H1 (cell line): ENCODE data around the gene MUC2. TPM values are rescaled to one million over a fixed set of nuclear protein-coding genes. Genes with fewer than 3 reads are reported as not detected.

Experiments used
- CTCF ChIA-PET: fragments of 300-600 bp; sonication (Branson Sonifier 250); formaldehyde crosslinking; loops from one replicate; lab custom pipeline; 2021; ENCODE audit not compliant: partially characterized antibody; lab: Charles Lee
- POLR2A ChIA-PET: fragments of 300-600 bp; sonication (Branson Sonifier 250); formaldehyde crosslinking; loops from one replicate; lab custom pipeline; 2021; ENCODE audit warnings: inconsistent platforms; ENCODE audit not compliant: partially characterized antibody; lab: Charles Lee
- DNase-seq, 2 experiments: peaks; one replicate each; pipeline versions ENCODE4 v3.0.0 to v3.0.0-alpha.2; 2010 to 2022; ENCODE audit warnings: low spot score in 2 of 2, low read depth in 1 of 2, mixed read lengths in 1 of 2
- FAIRE-seq: peaks from 2 replicates; lab custom pipeline; 2011; peaks lifted over from hg19 to GRCh38; lab: Jason Lieb, UNC
- H2AFZ ChIP-seq: 2 replicates; pipeline ENCODE4 v1.8.1; 2012; ENCODE audit warnings: low read length, inconsistent platforms
- H2AK5ac ChIP-seq: 2 replicates; pipeline ENCODE4 v1.6.1; 2013; ENCODE audit warnings: low read depth, low read length
- H2BK120ac ChIP-seq: replicated peaks from 2 replicates; pipeline ENCODE3; 2013; ENCODE audit warnings: low read depth, low read length, inconsistent platforms
- H2BK12ac ChIP-seq: 2 replicates; pipeline ENCODE4 v1.6.1; 2013; ENCODE audit warnings: low read depth, low read length
- H2BK15ac ChIP-seq: 2 replicates; pipeline ENCODE4 v1.6.1; 2013; ENCODE audit warnings: low read length
- H2BK20ac ChIP-seq: 2 replicates; pipeline ENCODE4 v1.6.1; 2013; ENCODE audit warnings: low read length
- H2BK5ac ChIP-seq: 2 replicates; pipeline ENCODE4 v1.6.1; 2013; ENCODE audit warnings: low read depth, low read length
- H3K14ac ChIP-seq: 2 replicates; pipeline ENCODE4 v1.6.1; 2013; ENCODE audit warnings: inconsistent platforms; ENCODE audit not compliant: insufficient read length
- H3K18ac ChIP-seq: 2 replicates; pipeline ENCODE4 v1.6.1; 2013; ENCODE audit warnings: low read length; ENCODE audit errors: extremely low read depth
- H3K23ac ChIP-seq: 2 replicates; pipeline ENCODE4 v1.6.1; 2013; ENCODE audit warnings: inconsistent platforms; ENCODE audit not compliant: insufficient read length
- H3K23me2 ChIP-seq: 2 replicates; pipeline ENCODE4 v1.6.1; 2013; ENCODE audit warnings: low read depth, low read length
- H3K27ac ChIP-seq: 2 replicates; pipeline ENCODE4 v1.6.1; 2011; ENCODE audit warnings: low read depth, low read length, inconsistent platforms
- H3K27me3 ChIP-seq, 4 experiments: replicated peaks in 1 of 4; 1 replicate in 1 of 4; 2 replicates in 3 of 4; pipeline versions ENCODE4 v1.6.1 to v1.8.1; 2011 to 2013; ENCODE audit warnings: low read length in 3 of 4, mild to moderate bottlenecking in 3 of 4, inconsistent platforms in 2 of 4, mixed read lengths in 2 of 4, moderate library complexity in 1 of 4; ENCODE audit not compliant: control insufficient read depth in 3 of 4, insufficient read depth in 3 of 4; ENCODE audit errors: extremely low read depth in 1 of 4
- H3K36me3 ChIP-seq, 4 experiments: 2 replicates each; pipeline versions ENCODE4 v1.6.1 to v1.8.1; 2011 to 2013; ENCODE audit warnings: mild to moderate bottlenecking in 4 of 4, low read length in 3 of 4, moderate library complexity in 2 of 4, control low read depth in 1 of 4, inconsistent platforms in 1 of 4; ENCODE audit not compliant: insufficient read depth in 4 of 4, control insufficient read depth in 2 of 4
- H3K4ac ChIP-seq: replicated peaks from 2 replicates; pipeline ENCODE3; 2013; ENCODE audit warnings: low read length, low read depth, mixed read lengths, inconsistent platforms; ENCODE audit not compliant: insufficient read length
- H3K4me1 ChIP-seq, 4 experiments: replicated peaks in 1 of 4; 1 replicate in 1 of 4; 2 replicates in 3 of 4; pipeline versions ENCODE4 v1.6.1 to v1.8.1; 2011 to 2013; ENCODE audit warnings: low read length in 3 of 4, inconsistent platforms in 2 of 4, mixed read lengths in 1 of 4; ENCODE audit not compliant: insufficient read depth in 4 of 4, control insufficient read depth in 3 of 4
- H3K4me2 ChIP-seq, 2 experiments: 2 replicates each; pipeline versions ENCODE4 v1.6.1 to v1.8.1; 2011 to 2013; ENCODE audit warnings: low read depth in 2 of 2, low read length in 2 of 2, control low read depth in 1 of 2, inconsistent platforms in 1 of 2, mild to moderate bottlenecking in 1 of 2; ENCODE audit not compliant: insufficient read depth in 1 of 2
- H3K4me3 ChIP-seq, 4 experiments: fragments of 200-600, 300-600 bp in 1 of 4; sonication (generic), shearing (Covaris generic), sonication (Bioruptor Twin) in 1 of 4; 2 replicates each; pipeline versions ENCODE4 v1.5.1 to v1.8.1; 2011 to 2016; ENCODE audit warnings: low read length in 4 of 4, low read depth in 3 of 4, control low read depth in 2 of 4, inconsistent platforms in 2 of 4, mild to moderate bottlenecking in 2 of 4, mixed read lengths in 1 of 4, moderate library complexity in 1 of 4; ENCODE audit not compliant: insufficient read depth in 2 of 4; ENCODE audit errors: extremely low read depth in 1 of 4
- H3K56ac ChIP-seq: replicated peaks from 2 replicates; pipeline ENCODE3; 2013; ENCODE audit warnings: low read depth, mild to moderate bottlenecking, mixed read lengths, low read length, inconsistent platforms; ENCODE audit not compliant: insufficient read length
- H3K79me1 ChIP-seq: 2 replicates; pipeline ENCODE4 v1.6.1; 2013; ENCODE audit warnings: low read depth, low read length, control low read depth
- H3K79me2 ChIP-seq, 2 experiments: 2 replicates each; pipeline versions ENCODE4 v1.6.1 to v1.8.1; 2012 to 2013; ENCODE audit warnings: low read length in 2 of 2, mild to moderate bottlenecking in 2 of 2, inconsistent platforms in 1 of 2; ENCODE audit not compliant: insufficient read depth in 2 of 2, control insufficient read depth in 1 of 2
- H3K9ac ChIP-seq, 4 experiments: replicated peaks in 1 of 4; 1 replicate in 1 of 4; 2 replicates in 3 of 4; pipeline versions ENCODE4 v1.6.1 to v1.8.1; 2011 to 2013; ENCODE audit warnings: low read depth in 3 of 4, low read length in 3 of 4, control low read depth in 2 of 4, mild to moderate bottlenecking in 2 of 4, moderate library complexity in 2 of 4, inconsistent platforms in 1 of 4; ENCODE audit errors: extremely low read depth in 1 of 4
- H3K9me3 ChIP-seq, 2 experiments: 2 replicates each; pipeline versions ENCODE4 v1.6.1 to v1.8.1; 2012 to 2013; ENCODE audit warnings: mild to moderate bottlenecking in 2 of 2, moderate library complexity in 2 of 2, control low read depth in 1 of 2, inconsistent platforms in 1 of 2, low read depth in 1 of 2, low read length in 1 of 2, mixed read lengths in 1 of 2; ENCODE audit not compliant: insufficient read depth in 2 of 2
- H4K20me1 ChIP-seq, 2 experiments: replicated peaks in 1 of 2; 2 replicates each; pipeline versions ENCODE3 to v1.8.1; 2011 to 2013; ENCODE audit warnings: inconsistent platforms in 2 of 2, low read length in 2 of 2, mild to moderate bottlenecking in 1 of 2; ENCODE audit not compliant: insufficient read depth in 2 of 2, control insufficient read depth in 1 of 2
- H4K5ac ChIP-seq: 2 replicates; pipeline ENCODE4 v1.6.1; 2013; ENCODE audit warnings: low read length, low read depth, mixed read lengths, inconsistent platforms; ENCODE audit not compliant: insufficient read length
- H4K8ac ChIP-seq: 2 replicates; pipeline ENCODE4 v1.8.0; 2013; ENCODE audit warnings: mild to moderate bottlenecking, moderate library complexity, low read length, inconsistent platforms; ENCODE audit not compliant: insufficient read depth; ENCODE audit errors: extremely low read depth
- H4K91ac ChIP-seq: replicated peaks from 2 replicates; pipeline ENCODE3; 2013; ENCODE audit warnings: low read length, mixed read lengths, inconsistent platforms; ENCODE audit not compliant: insufficient read length
- CBX8 ChIP-seq: fragments of 300-800, 300-1000 bp; sonication (generic); IDR thresholded peaks from 2 replicates; pipeline ENCODE4 v1.7.1; 2016; ENCODE audit warnings: low read depth, low read length, borderline replicate concordance
- CREB1 ChIP-seq: IDR thresholded peaks from 2 replicates; pipeline ENCODE4 v1.6.1; 2012; ENCODE audit warnings: inconsistent platforms
- EGR1 ChIP-seq: IDR thresholded peaks from 2 replicates; pipeline ENCODE4 v1.6.1; 2011; ENCODE audit warnings: low read depth, low read length, borderline replicate concordance
- FOSL1 ChIP-seq: IDR thresholded peaks from 2 replicates; pipeline ENCODE4 v1.6.1; 2011; ENCODE audit warnings: mild to moderate bottlenecking, low read depth, low read length, moderate library complexity; ENCODE audit not compliant: insufficient read depth
- HDAC2 ChIP-seq, 2 experiments: fragments of 300-600 bp in 1 of 2; sonication (generic) in 1 of 2; IDR thresholded peaks; 2 replicates each; pipeline ENCODE4 v1.6.1; 2011 to 2012; ENCODE audit warnings: low read depth in 2 of 2, low read length in 2 of 2, mild to moderate bottlenecking in 2 of 2, moderate library complexity in 2 of 2, borderline replicate concordance in 1 of 2, inconsistent platforms in 1 of 2
- JUN ChIP-seq: IDR thresholded peaks from 2 replicates; pipeline ENCODE4 v1.6.1; 2011; ENCODE audit warnings: low read depth, mild to moderate bottlenecking, improper control_type of control experiment, low read length
- KDM5A ChIP-seq: fragments of 200-600 bp; IDR thresholded peaks from 2 replicates; pipeline ENCODE4 v1.7.1; 2012; ENCODE audit warnings: mild to moderate bottlenecking, low read length, inconsistent platforms, mixed read lengths
- PHF8 ChIP-seq: fragments of 200-600 bp; sonication (generic); conservative IDR thresholded peaks from 2 replicates; pipeline ENCODE4 v1.7.1; 2012; ENCODE audit warnings: low read depth, mild to moderate bottlenecking, inconsistent platforms, low read length, moderate library complexity
- POLR2AphosphoS5 ChIP-seq: IDR thresholded peaks from 2 replicates; pipeline ENCODE4 v1.6.1; 2011; ENCODE audit warnings: low read depth, low read length
- RBBP5 ChIP-seq: IDR thresholded peaks from 2 replicates; pipeline ENCODE4 v1.7.1; 2012; ENCODE audit warnings: low read depth, mild to moderate bottlenecking, inconsistent platforms, low read length, moderate library complexity, borderline replicate concordance
- TAF1 ChIP-seq: IDR thresholded peaks from 2 replicates; pipeline ENCODE4 v1.6.1; 2011; ENCODE audit warnings: mild to moderate bottlenecking, low read depth, low read length
- WGBS, 2 experiments: shearing (Covaris generic) in 1 of 2; methylation state at CpG; one replicate each; pipeline versions ENCODE4 v1.1.6 to v1.1.7; 2013 to 2015; ENCODE audit warnings: low lambda C conversion rate in 2 of 2, mixed read lengths in 2 of 2, inconsistent platforms in 1 of 2, low coverage in 1 of 2, missing lambda C conversion rate in 1 of 2; ENCODE audit not compliant: insufficient replicate concordance in 2 of 2, insufficient coverage in 1 of 2, insufficient read length in 1 of 2; ENCODE audit errors: extremely low coverage in 1 of 2, missing lambda C conversion rate in 1 of 2; 5-methylcytosine and 5-hydroxymethylcytosine counted together
- polyA plus RNA-seq, 7 experiments: library from polyadenylated mRNA; depleted of rRNA in 3 of 7; stranded (reverse) in 5 of 7; unstranded in 2 of 7; fragments of >200 nt in 5 of 7; fragments of 200-250 nt in 2 of 7; gene quantifications; 1 replicate in 5 of 7; 2 replicates in 1 of 7; 4 replicates in 1 of 7; pipeline versions ENCODE4 v1.2.1 to v1.2.3, GENCODE V29; 2011 to 2013; ENCODE audit warnings: missing spikeins in 2 of 7, mixed read lengths in 2 of 7
- total RNA-seq: library from RNA; stranded (reverse); fragmentation: NEBNext Ultra II Directional; extraction: Animal tissue kit (Norgen Biotek cat#: 25700); gene quantifications from 2 replicates; pipeline ENCODE4 v1.2.1, GENCODE V29; 2021
- TF ChIP-seq, protein P1 (sequence below): IDR thresholded peaks from 2 replicates; pipeline ENCODE4 v1.6.1; 2012; ENCODE audit warnings: inconsistent platforms

MUC2 gene
- total and polyA plus RNA-seq, 2 of the 8 experiments (the other 6 are each of a cell fraction or from before 2014, with no cell fraction given), result not detected

DNA sequence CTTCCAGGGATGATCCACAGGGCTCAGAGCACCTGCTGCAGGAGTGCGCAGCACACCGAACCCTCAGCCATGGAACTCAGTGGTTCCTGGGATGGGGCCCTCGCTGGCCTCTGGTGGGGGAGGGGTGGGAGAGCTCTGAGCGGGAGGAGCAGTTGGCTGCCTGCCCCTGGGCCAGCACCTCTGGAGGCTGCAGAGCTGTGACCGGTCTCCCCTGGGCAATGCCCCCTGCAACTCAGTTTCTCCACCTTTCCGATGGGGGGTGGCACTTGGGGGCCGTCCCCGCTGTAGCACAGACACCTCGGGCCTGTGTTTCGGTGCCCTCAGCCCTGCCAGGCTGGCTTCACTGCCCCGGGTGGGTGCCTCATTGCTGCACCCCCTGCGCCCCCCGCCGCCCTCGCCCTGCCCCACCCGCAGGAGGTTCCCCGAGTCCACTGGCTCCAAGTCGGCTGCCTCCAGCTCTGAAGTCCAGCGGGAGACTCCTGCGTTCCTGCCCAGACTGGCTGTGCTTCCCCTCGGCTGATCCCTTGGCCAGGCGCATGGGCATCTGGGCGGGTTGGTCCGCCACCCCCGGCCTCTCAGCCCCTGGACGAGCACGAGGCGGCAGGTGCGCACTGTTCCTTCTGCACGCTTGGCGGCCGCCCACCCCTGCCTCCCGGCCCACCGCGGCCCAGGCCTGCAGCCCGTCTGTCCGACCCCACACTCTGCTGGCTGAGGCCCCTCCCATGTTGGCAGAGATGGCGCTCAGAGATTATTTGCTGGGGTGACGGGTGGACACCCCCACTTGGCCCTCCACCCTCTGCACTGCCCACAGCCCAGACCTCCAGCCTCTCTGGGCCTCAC, 40.0 kb upstream of the MUC2 start:
- no peak overlapping the region for H4K5ac ChIP-seq
- peak overlapping the region; percentile 68; the same call in 1 of the 2 replicates for H4K8ac ChIP-seq
- H3K4me1 ChIP-seq, result peaks cover 0 to 2% (median 0%) of the 10 kb centered on the region in 4 experiments; a peak in 2 of 7 replicates
- no peak overlapping the region for H2BK5ac ChIP-seq
- ChIA-PET POLR2A (interaction anchor here (1.0 to 1.3 kb wide), 2 partner anchors 17 to 123 kb away, joined by 3 read pairs; no protein-coding TSS in a partner anchor), CTCF (interaction anchor here (0.6 to 3.7 kb wide), 5 partner anchors 26 to 847 kb away, joined by 3 to 10 read pairs (median 4); no protein-coding TSS in a partner anchor)
- H2BK15ac ChIP-seq, result no peak overlapping the region
- peak overlapping the region; percentile 15 for H4K91ac ChIP-seq
- H3K79me2 ChIP-seq, result no peaks in the 10 kb centered on the region
- no peaks in the 10 kb centered on the region for H3K9me3 ChIP-seq
- no peak overlapping the region for H3K4me2 ChIP-seq
- no peak overlapping the region for H3K4me3 ChIP-seq
- no peak overlapping the region for H2BK120ac ChIP-seq
- FAIRE-seq (no peak), DNase-seq (no peak)
- H3K18ac ChIP-seq, result no peak overlapping the region
- no peak overlapping the region for H3K14ac ChIP-seq
- peaks cover 7% of the 10 kb centered on the region for H3K23me2 ChIP-seq
- no peak overlapping the region for H3K23ac ChIP-seq
- H2BK12ac ChIP-seq, result no peak overlapping the region
- no peak overlapping the region for H2AFZ ChIP-seq
- no peaks in the 10 kb centered on the region for H3K36me3 ChIP-seq
- H2BK20ac ChIP-seq, result no peak overlapping the region
- H4K20me1 ChIP-seq, result peaks cover 0 to 12% of the 10 kb centered on the region in 2 experiments
- H3K9ac ChIP-seq, result no peak overlapping the region
- H3K79me1 ChIP-seq, result peaks cover 4% of the 10 kb centered on the region; the same call in 1 of the 2 replicates
- 90% methylated on average over 19 of the region's 39 CpGs; no CpG with 5 or more reads in 1 of the 2 experiments for WGBS, 2 experiments
- no peak overlapping the region for H3K27ac ChIP-seq
- no peaks in the 10 kb centered on the region for H3K27me3 ChIP-seq
- H2AK5ac ChIP-seq, result no peak overlapping the region
- H3K4ac ChIP-seq, result no peak overlapping the region
- H3K56ac ChIP-seq, result no peak overlapping the region
- no peak for TF ChIP-seq JUN
- no peak for TF ChIP-seq PHF8
- TF ChIP-seq RBBP5, result no peak
- no peak for TF ChIP-seq TAF1
- no peak for TF ChIP-seq KDM5A
- TF ChIP-seq, protein P1, sequence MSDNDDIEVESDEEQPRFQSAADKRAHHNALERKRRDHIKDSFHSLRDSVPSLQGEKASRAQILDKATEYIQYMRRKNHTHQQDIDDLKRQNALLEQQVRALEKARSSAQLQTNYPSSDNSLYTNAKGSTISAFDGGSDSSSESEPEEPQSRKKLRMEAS, result no peak
- TF ChIP-seq FOSL1, result no peak
- no peak for TF ChIP-seq CREB1
- no peak for TF ChIP-seq CBX8
- no peak for TF ChIP-seq POLR2AphosphoS5
- TF ChIP-seq HDAC2 (IDR thresholded peaks at IDR 0.05; ENCODE audit: borderline replicate concordance in 1 of 2, low read depth in 2 of 2, low read length in 2 of 2), result no peak
- no peak for TF ChIP-seq EGR1
